ENCODE results near the gene IMPDH1. TPM values are rescaled to one million over a fixed set of nuclear protein-coding genes. Genes with fewer than 3 reads are reported as not detected.

The IMPDH1 gene
- total RNA-seq, 1 experiment from 2014 or later, result 119 TPM

GRCh38 chr7:128392446-128393327, 17.1 kb downstream of the IMPDH1 start:
- no peak overlapping the region for H3K27ac ChIP-seq
- BruUV-seq (replicated peaks), result no TSS peak

GRCh38 chr7:128391805-128392204, 18.0 kb downstream of the IMPDH1 start:
- POLR2A ChIA-PET (ENCODE audit: unreplicated experiment), result no interaction called here
- no peaks in the 10 kb centered on the region for H3K79me2 ChIP-seq (ENCODE audit: low read depth)
- H4K20me1 ChIP-seq (ENCODE audit: insufficient read depth), result no peaks in the 10 kb centered on the region
- H3K27ac ChIP-seq, result no peak overlapping the region
- no peaks in the 10 kb centered on the region for H3K9me3 ChIP-seq (ENCODE audit: insufficient read depth, low read depth)
- H3K9me2 ChIP-seq (ENCODE audit: insufficient read depth), result no peaks in the 10 kb centered on the region
- no peak overlapping the region for H2AFZ ChIP-seq
- no peaks in the 10 kb centered on the region for H3K27me3 ChIP-seq (ENCODE audit: insufficient read depth, low read depth)
- no TSS peak for BruUV-seq (replicated peaks)
- peaks cover 17% of the 10 kb centered on the region; the same call in 1 of the 2 replicates for H3K4me1 ChIP-seq (replicated peaks; ENCODE audit: insufficient read depth)
- H3F3A ChIP-seq (ENCODE audit: insufficient read depth, low read depth), result peaks cover 11% of the 10 kb centered on the region; the same call in 1 of the 2 replicates
- no peak overlapping the region for H3K4me3 ChIP-seq
- intact Hi-C loops (cut with micrococcal nuclease; ENCODE audit: unreplicated experiment), result no loop called here
- TF ChIP-seq EZH2 (IDR thresholded peaks at IDR 0.05; ENCODE audit: low read depth), result no peak
- TF ChIP-seq CTCF (conservative IDR thresholded peaks at IDR 0.05), result no peak
- DNase-seq, result no peak
- no peak overlapping the region for H3K4me2 ChIP-seq
- CTCF ChIA-PET, result no interaction called here
- H3K36me3 ChIP-seq (ENCODE audit: low read depth), result no peaks in the 10 kb centered on the region

More at GRCh38 chr7:128392446-128393327, 17.1 kb downstream of the IMPDH1 start:
- Histone ChIP-seq H3K36me3 (ENCODE audit: low read depth) (no peaks in the 10 kb centered on the region), H4K20me1 (ENCODE audit: insufficient read depth) (no peaks in the 10 kb centered on the region), H3K9me2 (ENCODE audit: insufficient read depth) (no peaks in the 10 kb centered on the region), H3K4me2 (no peak overlapping the region), H3F3A (ENCODE audit: insufficient read depth, low read depth) (peaks cover 11% of the 10 kb centered on the region; the same call in 1 of the 2 replicates), H3K9me3 (ENCODE audit: insufficient read depth, low read depth) (no peaks in the 10 kb centered on the region), H3K27me3 (ENCODE audit: insufficient read depth, low read depth) (no peaks in the 10 kb centered on the region), H3K4me3 (no peak overlapping the region), H3K79me2 (ENCODE audit: low read depth) (no peaks in the 10 kb centered on the region), H2AFZ (no peak overlapping the region), H3K4me1 (replicated peaks; ENCODE audit: insufficient read depth) (peaks cover 17% of the 10 kb centered on the region; the same call in 1 of the 2 replicates)
- no peak for DNase-seq
- ChIA-PET CTCF (interaction anchor here (0.7 kb wide), 1 partner anchor 49 kb away, joined by 4 read pairs; the partner anchor contains the start of gene RBM28), POLR2A (ENCODE audit: unreplicated experiment) (no interaction called here)
- intact Hi-C loops (cut with micrococcal nuclease; ENCODE audit: unreplicated experiment), result no loop called here
- TF ChIP-seq EZH2 (IDR thresholded peaks at IDR 0.05; ENCODE audit: low read depth) (no peak), CTCF (conservative IDR thresholded peaks at IDR 0.05) (no peak)

- Histone ChIP-seq H3K36me3 (ENCODE audit: low read depth) (no peaks in the 10 kb centered on the region), H3K79me2 (ENCODE audit: low read depth) (no peaks in the 10 kb centered on the region), H3K4me2 (no peak overlapping the region), H3K9me3 (ENCODE audit: insufficient read depth, low read depth) (no peaks in the 10 kb centered on the region), H3K9me2 (ENCODE audit: insufficient read depth) (no peaks in the 10 kb centered on the region), H3K27me3 (ENCODE audit: insufficient read depth, low read depth) (no peaks in the 10 kb centered on the region), H3F3A (ENCODE audit: insufficient read depth, low read depth) (peaks cover 11% of the 10 kb centered on the region; the same call in 1 of the 2 replicates), H3K4me1 (replicated peaks; ENCODE audit: insufficient read depth) (peaks cover 17% of the 10 kb centered on the region; the same call in 1 of the 2 replicates), H3K4me3 (no peak overlapping the region), H4K20me1 (ENCODE audit: insufficient read depth) (no peaks in the 10 kb centered on the region), H2AFZ (no peak overlapping the region), H3K27ac (no peak overlapping the region)
- BruUV-seq (replicated peaks), result no TSS peak
- ChIA-PET CTCF (interaction anchor here (0.5 to 1.6 kb wide), 4 partner anchors 36 to 45 kb away, joined by 3 to 8 read pairs (median 4); no protein-coding TSS in a partner anchor), POLR2A (ENCODE audit: unreplicated experiment) (interaction anchor here (0.5 to 0.7 kb wide), 2 partner anchors 18 to 67 kb away, joined by 3 read pairs; partner anchors contain the start of gene IMPDH1)
- intact Hi-C loops (cut with micrococcal nuclease; ENCODE audit: unreplicated experiment), result no loop called here
- TF ChIP-seq EZH2 (IDR thresholded peaks at IDR 0.05; ENCODE audit: low read depth) (no peak), CTCF (conservative IDR thresholded peaks at IDR 0.05) (no peak)
- DNase-seq, result no peak
Observed at GRCh38 chr7:128390871-128391565, 18.8 kb downstream of the IMPDH1 start.

Measured in PC-9 (cell line).